DMS114 treated with DMSO at 0.1 percent for 48 hours (cell line): ENCODE results near the gene IQSEC1.
"Not testable (repeated sequence)": the region's sequence is repeated elsewhere in the genome, so short reads cannot be mapped to it uniquely, and the experiment has no call there.

Experiments
- DNase-seq: peaks from one replicate; lab custom pipeline; 2025; ENCODE audit not compliant: unreplicated experiment; lab: John Stamatoyannopoulos, UW

IQSEC1 gene

DNA sequence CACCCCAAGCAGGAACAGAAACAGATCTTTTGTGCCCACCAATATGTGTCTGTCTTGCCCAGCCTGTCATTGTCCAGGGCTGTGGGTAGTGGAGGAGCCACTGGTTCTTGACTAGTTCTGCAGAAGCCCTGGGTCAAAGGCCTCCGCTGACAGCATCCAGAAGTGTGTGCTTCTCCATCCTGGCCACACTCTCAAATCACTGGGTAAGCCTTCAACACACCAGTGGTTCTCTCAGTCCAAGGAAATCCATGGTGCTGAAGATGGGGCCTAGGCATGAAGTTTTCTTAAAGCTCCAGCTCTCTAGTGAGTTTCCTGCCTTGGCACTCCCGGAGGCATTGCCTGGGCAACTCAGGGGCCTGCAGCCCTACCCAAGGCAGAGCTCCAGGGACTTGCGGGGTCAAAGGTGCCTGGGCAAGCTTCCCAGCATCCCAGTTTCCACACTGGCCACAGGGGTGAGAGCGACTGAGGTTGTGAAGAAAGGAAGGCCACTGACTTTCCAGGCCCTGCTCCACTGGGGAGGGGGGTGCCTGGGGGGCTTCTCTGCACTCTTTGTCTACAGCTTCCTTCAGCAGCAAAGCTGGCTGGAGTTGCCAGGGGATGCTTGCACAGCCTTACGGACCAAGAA is 193.9 kb downstream of the IQSEC1 start:
- DNase-seq = no peak

DNA sequence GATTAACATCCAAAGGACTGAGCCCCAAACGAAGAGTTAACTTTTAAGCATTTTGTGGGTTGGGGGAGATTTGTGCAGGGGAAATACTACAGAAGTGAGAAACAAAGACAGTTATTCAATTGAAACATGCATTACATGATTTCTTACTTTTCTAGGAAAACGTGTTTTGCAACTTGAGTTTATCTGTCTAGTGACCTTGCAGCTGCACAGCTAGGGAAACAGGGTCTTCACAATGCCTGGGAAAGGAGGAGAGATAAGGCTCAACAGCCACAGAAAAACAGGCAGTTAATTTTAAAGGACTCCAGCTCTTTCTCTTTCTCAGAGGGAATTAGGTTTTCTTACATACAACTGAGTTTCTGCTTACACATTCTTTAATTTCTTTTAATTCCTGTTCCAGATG is 194.5 kb downstream of the IQSEC1 start:
- not testable (repeated sequence) for DNase-seq

DNA sequence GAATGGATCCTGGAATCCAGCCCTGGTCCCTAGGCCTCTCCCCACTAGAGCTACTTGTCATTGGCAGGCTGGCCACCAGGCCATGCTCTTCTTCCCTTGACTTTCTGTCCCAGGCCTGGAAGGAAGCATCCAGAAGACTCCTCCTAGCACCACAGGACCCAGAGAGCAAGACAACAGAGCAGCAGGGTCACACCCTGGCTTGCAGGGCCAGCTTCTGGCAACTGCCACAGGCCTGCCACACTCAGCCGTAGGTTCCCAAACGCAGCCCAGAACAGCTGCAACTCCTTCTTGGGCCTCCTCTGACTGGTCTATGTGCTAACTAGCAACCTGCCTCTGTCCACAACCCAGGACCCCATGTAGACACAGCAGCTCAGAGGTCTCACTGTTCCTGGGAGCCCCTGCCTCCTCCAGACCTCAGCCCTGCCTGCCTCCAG is 195.1 kb downstream of the IQSEC1 start:
- DNase-seq = no peak

DNA sequence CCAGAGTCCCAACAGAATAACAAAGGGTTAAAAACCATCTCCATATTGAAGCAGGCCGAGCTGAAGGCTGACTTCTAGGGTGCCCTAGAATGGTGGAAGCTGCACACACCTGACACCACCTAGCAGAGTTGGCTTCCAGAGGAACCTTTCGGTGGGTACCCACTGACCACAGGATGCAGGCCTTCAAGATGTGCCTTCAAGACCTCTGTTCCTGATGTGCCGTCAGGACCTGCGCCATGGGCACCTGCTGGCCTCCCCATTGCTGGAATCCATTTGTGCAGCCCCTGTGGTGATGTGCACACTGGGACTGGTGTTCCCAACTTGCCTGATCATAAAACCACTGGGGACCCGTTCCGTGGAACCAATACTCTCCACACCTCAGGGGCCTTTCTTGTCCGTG is 196.2 kb downstream of the IQSEC1 start:
- no peak for DNase-seq

DNA sequence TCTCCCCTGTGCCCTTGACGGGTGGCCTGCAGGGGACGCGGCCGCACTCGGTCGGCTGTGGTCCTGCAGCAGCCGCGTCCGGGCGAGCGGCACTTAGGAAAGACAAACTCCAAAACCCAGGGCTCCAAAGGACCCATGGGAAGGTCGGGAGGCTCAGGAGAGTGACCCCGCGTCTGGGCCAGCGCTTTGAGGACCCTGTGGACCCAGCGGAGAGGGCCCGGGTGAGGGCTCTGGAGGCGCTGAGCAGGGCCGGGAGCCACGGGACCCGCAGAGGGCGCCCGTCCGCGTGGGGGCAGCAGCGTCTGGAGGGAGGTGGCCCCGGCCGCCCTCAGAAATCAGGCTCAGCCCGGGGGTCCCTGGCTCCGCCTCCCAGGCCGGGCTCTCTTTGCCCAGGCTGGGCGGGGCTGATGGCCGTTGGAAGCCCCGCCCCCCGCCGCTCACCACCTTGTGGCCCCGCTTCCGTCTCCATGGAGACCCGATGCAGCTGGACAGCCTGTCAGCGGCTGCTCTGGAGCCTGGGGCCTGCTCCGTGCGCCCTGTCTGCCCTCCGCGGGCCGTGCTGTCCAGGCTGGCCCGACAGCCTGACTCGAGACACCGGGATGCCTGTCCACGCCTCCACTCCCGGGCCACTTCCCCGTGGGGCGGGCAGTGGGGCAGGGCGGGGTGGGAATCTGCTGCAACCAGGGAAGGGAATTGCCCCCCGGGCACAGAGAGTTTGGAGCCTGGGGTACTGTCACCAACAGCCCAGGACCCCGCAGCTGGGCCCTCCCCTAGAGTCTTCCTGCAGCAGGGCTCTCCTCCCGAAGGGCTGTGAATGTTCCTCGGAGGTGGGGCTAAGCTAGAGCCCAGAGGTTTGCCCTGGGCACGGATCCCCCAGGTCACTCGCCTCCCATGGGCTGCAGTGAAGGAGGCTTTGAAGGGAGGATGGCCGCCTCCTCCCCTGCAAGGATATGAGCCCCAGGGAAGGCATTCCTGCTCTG is 197.1 kb downstream of the IQSEC1 start:
- no peak for DNase-seq

DNA sequence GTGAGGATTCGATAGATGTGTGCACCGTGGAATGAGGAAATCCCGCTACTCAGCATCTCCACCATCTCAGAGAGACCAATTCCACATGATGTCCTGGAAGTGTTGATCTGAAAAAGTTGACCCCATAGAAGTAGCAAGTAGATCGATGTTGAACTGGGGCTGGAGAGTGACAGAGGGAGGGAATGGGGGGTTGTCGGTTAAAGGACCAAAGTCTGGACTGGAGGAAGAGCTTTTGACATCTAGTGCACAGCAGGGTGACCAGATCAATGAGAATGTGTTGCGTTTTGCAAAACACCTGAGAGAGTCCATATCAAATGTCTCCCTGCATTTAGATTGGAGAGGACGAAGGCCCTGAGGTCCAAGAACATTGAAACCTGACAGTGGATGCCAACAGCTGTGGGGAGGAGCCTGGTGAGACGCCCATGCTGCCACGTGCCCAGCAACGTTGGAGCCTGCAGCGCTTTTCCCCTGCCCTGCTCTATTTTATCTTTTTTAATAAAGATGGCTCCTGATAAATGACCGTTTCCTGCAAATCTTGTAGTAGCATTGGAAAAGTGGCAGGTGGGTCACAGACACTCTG is 201.7 kb downstream of the IQSEC1 start:
- no peak for DNase-seq

DNA sequence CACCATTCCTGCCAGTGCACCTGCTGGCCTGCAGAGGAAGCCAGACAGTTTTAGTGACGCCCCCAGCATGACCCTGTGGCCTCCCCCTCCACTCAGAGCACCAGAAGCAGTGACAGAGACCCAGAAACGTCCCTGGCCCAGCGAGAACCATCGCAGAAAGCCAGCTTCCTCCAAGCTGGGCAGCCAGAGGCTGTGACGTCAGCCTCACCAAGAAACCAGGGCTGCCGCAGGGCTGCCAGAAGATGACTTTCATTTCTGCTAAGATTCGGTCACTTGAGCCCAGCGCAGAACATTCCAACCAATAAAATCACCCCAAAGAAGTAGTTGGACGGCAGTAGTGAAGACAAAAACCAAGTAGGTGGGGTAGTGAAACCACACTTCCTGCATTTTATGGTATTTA is 202.3 kb downstream of the IQSEC1 start:
- DNase-seq = no peak

DNA sequence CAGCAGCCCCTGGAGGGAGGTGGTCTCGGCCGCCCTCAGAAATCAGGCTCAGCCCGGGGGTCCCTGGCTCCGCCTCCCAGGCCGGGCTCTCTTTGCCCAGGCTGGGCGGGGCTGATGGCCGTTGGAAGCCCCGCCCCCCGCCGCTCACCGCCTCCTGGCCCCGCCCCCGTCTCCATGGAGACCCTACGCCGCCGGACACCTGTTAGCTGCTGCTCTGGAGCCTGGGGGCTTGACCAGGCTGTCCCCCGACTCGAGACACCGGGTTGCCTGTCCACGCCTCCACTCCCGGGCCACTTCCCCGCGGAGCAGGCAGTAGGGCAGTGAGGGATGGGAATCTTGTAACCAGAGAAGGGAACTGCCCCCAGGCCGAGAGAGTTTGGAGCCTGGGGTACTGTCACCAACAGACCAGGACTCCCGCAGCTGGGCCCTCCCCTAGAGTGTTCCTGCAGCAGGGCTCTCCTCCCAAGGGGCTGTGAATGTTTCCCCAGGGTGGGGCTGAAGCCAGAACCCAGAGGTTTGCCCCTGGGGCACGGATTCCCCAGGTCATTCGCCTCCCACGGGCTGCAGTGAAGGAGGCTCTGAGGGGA is 204.1 kb downstream of the IQSEC1 start:
- peak; percentile 9 for DNase-seq

DNA sequence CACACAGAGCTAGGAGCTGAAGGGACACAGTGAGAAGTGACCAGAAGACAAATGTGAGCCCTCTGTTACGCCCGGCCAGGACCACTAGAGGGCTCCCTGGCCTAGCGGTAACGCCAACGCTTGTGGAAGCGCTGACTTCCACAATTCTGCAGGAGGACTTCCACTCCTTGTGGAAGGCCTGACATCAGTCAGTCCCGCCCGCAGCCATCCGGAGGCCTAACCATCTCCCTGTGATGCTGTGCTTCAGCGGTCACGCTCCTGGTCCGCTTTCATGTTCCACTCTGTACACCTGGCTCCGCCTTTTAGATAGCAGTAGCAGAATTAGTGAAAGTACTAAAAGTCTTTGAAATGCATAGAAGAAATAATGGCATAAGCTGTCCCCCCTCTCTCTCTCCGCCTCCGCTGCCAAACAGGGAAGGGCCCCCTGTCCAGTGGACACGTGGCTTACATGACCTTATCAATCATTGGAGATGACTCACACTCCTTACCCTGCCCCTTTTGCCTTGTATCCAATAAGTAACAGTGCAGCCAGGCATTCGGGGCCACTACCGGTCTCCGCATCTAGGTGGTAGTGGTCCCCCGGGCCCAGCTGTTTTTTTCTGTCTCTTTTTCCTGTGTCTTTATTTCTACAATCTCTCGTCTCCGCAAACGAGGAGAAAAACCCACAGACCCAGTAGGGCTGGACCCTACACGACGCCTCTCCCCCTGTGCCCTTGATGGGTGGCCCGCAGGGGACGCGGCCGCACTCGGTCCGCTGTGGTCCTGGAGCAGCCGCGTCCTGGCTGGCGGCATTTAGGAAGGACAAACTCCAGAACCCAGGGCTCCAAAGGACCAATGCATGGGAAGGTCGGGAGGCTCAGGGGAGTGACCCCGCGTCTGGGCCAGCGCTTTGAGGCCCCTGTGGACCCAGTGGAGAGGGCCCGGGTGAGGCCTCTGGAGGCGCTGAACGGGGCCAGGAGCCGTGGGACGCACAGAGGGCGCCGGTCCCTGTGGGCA is 204.9 kb downstream of the IQSEC1 start:
- DNase-seq = peak; percentile 59

DNA sequence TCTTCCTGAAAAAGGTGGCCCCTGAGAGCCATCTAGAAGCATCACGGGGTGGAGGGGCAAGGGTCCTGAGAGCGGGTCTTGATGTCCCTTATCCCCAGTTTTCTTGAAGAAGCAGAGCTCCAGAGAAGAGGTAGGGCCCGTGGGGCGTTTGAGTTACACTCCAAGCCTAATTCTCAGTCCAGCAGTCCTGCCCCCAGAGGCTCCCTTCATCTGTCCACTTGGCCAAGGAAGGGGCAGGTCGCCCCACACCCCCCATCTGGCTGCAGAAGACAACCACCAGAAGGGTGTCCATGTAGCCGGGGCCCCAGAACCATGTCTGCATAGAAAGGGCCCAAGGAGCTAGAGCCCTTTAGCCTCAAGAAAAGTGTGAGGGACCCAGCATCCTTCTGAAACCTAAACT is 206.4 kb downstream of the IQSEC1 start:
- no peak for DNase-seq

DNA sequence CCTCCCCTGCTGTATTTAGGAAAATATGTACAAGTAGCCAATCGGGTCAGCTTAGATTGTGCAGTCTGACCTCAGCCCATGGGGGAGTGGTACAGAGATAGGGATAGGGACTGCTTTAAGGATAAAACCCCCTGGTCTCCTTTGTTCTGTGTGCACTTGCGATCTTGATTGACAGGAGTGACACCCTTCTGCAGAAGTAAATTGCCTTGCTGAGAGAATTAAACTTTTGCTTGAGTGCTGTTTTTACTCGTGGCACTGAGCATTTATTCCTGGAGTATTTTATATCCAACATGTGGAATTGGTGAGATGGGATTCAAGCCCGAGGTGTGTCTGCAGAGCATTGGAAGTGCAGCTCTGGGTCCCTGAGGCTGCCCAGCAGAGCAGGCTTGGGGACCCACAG is 208.0 kb downstream of the IQSEC1 start:
- DNase-seq = no peak

DNA sequence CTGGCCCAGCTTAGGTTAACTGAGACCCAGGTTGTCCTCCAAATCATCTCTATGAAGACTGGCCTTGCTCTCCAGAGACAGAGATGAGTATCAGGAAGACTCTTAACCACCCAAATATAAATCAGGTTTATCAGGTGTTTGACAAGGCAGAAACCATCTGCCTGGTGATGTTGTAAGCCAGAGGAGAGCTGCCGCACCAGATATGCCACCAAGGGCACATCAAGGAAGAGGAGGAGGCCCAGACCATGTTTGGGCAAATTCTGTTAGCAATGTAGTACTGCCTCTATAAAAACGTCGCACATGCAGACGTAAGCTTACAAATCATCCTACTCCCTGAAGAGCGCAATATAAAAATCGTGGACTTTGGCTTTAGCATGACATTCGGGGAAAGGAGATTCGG is 210.8 kb downstream of the IQSEC1 start:
- no peak for DNase-seq

DNA sequence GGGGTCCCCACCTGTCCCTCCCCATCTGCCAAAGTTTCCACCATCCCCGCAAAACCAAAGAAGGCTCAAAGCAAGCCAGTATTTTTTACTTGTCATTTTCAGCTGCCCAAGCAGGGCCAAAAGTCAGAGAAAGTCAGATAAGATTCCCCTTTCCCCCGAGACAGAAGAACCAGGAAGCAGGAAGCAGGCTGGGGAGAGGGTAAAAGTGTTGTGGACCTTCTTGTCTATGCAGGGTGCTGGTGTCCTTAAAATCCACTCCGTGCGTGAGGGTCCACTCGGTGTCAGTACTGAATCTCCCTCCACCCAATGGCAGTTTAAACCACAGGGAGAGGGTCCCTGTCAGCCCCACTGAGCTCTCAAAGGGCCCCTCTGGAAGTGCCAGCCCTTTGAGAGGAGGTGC is 211.6 kb downstream of the IQSEC1 start:
- no peak for DNase-seq

DNA sequence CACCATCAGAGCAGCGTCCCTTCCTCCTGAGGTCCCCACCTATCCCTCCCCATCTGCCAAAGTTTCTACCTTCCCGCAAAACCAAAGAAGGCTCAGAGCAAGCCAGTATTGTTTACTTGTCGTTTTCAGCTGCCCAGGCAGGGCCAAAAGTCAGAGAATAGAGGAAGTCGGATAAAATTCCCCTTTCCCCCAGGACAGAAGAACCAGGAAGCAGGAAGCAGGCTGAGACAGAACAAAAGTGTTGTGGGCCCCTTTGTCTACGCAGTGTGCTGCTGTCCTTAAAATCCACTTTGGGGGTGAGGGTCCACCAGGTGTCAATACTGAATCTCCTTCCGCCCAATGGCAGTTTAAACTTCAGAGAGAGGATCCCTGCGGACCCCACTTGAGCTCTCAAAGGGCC is 213.4 kb downstream of the IQSEC1 start:
- no peak for DNase-seq

DNA sequence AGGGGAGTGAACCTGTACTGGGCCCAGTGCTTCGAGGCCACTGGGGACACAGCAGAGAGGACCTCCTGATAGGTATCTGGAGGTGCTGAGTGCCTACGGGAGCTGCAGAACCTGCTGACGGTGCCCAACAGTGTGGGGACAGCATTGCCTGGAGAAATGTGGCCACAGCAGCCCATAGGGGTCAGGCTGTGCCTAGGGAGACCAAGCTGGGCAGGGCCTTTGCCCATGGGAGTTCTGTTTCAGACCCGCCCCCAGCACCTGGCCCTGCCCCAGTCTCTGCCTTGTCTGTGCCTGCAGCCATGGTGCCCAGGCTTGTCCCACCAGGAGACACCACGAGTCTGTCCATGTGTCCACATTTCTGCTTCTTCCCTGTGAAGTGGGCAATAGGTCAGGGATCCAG is 216.6 kb downstream of the IQSEC1 start:
- DNase-seq = no peak

DNA sequence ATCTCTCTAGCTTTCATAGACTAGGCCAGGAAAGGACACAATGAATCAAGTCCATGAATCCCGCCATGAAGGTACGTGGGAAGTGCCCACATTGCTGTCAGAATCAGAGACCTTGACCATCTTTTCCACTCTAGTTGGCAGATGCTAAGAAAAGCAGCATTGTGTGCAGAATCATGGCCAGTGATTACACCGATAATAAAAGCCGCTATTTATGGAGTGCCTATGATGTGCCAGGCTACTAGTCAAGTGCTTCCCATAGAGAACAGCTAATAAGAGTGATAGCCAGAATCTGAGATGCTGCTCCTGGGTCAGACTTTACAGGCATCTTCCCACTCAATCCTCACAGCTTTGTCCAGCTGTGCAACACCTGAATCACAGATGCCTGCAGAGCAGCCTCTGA is 218.7 kb downstream of the IQSEC1 start:
- no peak for DNase-seq

DNA sequence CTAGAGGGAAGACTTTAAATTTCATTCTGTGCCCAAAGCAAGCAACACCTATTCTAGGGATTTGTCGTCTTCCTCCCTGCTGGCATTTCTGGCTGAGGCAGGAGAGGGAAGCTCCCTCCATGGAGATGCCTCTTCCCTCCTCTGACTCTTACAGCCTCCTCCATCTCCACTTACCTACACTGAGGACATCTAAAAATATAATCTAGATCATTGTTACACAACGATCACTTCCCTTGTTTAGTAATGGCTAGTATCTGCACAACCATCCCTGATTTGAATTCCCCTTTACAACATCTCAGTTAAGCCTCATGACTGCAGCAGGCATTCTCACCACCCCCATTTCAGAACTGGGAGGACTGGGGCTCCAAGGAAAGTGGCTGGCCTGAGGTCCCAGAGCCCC is 219.4 kb downstream of the IQSEC1 start:
- DNase-seq = not testable (repeated sequence)

DNA sequence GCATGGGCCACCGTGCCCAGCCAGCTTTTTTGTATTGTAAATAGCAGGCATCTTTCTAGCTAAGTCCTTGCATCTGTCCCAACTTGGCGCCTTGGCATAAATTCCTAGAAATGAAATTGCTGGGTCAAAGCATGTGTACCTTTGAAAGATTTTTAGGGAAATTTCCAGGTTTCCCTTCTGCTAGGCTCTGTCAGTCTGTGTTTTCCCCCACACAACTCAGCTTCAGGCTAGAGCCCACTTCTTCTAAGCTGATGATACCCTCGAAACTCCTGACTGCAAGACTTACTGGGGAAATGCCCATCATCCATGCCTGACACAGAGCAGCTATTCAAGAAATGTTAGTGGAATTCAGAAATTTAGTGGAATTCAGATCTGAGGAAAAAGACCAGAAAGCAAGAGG is 221.0 kb downstream of the IQSEC1 start:
- no peak for DNase-seq
